ENCODE data around the gene KIF21A.

Gene KIF21A

DNA sequence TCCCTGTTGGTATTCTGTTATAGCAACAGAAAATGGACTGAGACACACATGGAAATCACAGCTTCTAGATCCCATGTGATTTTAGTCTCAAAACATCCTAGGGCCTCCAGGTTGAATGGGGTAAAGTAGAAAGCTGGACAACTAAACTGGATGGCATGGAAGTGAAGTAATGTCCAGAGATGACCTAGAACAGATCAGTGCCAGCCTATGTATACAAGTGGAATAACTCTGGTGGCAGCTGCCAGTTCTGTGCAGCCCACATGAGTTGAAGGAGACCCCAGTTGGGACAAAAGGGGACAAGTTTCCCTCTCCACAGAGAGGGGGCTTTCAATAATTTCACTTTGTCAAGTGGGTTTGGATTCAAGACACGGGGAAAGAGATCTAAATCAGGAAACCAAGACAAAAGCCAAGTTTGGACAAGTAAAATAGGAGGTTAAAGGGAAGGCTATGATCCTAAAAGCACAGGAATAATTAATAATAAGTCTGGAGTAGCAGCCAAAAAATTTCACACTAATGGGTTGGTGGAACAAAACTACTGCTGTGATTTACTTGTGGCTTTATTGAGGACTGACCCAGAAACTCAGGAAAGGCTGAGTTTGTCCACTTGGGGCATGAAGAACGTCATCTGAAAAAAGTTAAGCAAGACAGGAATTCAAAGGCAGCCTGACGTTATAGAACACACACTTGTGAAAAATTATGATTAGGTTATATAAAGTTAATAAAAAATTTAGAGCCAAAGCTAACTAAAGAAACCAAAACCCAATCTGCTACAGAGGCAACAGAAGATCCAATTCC lies 11.7 kb downstream of the KIF21A start:
- no peak for DNase-seq

- DNase-seq: no peak
These were observed 13.1 kb downstream of the KIF21A start for GRCh38 chr12:39429809-39430208.

DNA sequence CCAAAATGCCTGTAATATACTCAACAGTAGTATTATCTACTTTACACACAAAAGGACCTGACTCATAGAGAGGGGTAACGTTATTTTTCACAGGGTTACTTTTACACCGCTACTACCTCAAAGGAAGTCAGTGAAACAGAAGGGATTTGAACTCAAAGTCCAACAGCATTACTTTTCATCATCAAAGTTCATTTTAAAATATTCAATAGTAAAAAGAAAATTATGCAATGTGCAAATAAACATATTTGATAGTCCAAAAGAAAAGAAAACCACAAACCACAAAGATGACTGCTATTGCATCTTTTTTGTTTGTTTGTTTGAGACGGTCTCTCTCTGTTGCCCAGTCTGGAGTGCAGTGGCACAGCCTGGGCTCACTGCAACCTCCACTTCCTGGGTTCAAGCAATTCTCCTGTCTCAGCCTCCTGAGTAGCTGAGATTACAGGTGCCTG lies 15.5 kb downstream of the KIF21A start:
- DNase-seq: no peak

DNA sequence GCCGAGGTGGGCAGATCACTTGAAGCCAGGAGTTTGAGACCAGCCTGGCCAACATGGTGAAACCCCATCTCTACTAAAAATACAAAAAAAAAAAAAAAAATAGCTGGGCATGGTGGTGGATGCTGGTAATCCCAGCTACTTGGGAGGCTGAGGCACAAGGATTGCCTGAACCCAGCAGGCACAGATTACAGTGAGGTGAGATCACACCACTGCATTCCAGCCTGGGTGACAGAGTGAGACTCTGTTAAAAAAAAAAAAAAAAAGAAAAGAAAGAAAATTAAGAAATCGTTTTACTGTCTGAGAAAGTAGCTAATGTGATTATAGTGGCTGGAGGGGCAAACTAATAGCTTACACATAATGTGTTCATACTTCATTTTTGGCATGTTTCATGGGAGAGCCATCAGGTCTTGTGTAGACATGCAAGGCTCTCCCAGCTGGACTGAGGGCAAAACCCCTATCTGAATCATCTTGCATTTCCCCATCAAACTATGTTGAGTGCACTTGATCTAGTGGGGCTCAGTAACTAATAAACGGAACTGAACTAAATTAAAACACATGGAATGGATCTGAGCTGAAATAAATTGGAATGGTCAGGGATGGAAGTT lies 16.2 kb downstream of the KIF21A start:
- DNase-seq: no peak

GRCh38 chr12:39420043-39420442 lies 22.9 kb downstream of the KIF21A start:
- DNase-seq: no peak

GRCh38 chr12:39419471-39419870 lies 23.4 kb downstream of the KIF21A start:
- no peak for DNase-seq

DNA sequence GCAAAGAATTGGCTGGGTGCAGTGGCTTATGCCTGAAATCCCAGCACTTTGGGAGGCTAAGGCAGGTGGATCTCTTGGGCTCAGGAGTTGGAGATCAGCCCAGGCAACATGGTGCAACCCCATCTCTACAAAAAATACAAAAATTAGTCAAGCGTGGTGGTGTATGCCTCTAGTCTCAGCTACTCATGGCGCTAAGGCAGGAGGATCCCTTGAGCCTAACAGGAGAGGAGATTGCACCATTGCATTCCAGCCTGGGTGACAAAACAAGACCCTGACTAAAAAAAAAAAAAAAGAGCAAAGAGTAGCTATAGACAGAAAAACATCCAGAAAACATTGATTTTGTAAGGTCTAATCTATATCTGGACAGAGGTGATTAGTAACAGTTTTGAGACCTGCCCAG lies 25.0 kb downstream of the KIF21A start:
- no peak for DNase-seq

DNA sequence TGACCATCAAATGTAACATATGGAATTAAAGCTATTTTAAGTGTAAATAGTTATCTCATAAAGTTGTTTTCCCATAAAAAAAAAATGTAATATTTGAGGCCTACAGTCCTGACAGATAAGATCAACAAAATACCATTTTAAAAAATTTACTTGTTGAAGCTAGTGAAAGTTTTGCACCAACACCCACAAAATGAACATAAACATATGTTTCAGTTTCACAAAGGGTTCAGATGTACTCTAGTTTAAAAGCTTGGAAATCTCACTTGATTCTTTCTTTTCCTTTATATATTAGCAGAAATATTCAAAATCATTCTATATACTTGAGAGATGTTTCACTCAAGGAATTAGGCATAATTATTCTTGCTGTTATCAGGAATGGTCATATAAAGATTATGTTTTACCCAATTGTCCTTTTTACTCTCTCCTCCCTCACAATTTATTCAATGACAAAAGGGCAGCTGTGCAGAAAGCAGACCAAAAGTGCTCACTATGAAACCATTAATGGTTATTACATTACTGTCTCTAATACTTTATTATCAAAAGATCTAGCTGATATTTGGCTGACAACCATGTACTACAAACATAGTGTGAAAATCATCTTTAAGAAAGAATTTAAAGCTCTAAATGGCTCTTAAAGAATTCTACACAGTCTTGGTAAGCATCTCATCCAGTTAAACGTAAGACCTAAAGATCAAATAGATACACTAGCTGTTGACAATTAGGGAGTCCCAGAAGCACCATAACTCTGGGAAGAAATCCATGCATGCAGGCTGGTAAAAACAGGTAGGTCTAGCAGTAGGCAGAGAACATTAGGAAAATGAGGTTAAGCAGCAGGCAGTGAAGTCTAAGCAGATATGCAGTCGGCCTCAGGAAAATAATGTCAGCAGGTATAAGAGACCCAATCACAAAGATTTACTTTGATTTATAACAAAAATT lies 28.8 kb downstream of the KIF21A start:
- no peak for DNase-seq

DNA sequence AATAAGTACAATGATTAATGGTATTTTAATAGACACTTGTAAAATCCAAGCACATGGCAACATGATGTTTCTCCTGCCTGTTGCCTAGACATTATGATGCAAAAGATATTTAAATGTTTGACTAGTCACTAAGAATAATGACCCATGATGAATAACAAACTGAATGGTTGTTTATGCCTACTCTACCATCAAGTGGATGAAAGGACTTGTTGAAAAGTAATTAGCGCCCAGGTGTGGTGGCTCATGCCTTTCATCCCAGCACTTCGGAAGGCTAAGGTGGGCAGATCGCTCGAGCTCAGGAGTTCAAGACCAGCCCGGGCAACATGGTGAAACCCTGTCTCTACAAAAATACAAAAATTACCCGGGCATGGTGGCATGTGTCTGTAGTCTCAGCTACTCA lies 30.7 kb downstream of the KIF21A start:
- DNase-seq: no peak

DNA sequence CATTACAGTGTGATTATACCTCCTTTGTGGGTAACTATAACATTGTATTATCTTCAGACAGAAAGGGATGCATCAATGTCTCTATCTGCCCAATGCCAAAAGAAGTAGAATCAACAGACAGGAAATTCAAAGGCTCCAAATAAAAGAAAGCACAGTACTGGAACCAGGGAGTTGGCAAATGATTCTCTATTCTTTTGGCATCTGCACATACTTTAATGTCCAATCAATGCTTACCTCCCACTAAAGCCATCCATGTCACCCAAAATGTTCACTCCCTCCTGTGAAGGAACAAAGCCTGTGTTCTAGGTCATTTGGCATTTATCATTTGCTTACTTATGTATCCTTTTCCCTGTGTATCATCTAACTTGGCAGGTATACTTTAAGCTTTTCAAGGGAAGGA lies 36.7 kb downstream of the KIF21A start:
- DNase-seq: no peak

DNA sequence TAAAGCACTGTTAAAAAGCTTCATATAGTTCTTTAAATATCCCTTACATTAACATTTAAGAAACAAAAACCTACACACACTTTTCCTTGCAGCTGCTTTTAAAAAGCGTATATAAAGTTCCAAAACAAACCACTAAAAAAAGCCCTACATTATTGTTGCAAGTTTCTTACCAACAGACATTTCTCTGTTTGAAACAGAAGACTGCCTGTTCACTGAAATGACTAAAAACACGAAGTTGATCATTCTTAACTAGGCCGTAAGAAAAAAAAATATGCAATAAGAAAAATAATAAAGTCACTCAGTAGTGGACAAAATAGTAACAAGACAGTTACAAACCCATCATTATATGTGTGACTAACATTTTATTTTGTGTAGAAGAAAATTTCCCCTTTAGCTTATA lies 37.3 kb downstream of the KIF21A start:
- DNase-seq: no peak

GRCh38 chr12:39404000-39404399 lies 38.9 kb downstream of the KIF21A start:
- no peak for DNase-seq

- no peak for DNase-seq
These were observed 39.5 kb downstream of the KIF21A start for GRCh38 chr12:39403376-39403775.

GRCh38 chr12:39402922-39403321 lies 40.0 kb downstream of the KIF21A start:
- DNase-seq: no peak

GRCh38 chr12:39401459-39401858 lies 41.5 kb downstream of the KIF21A start:
- no peak for DNase-seq

DNA sequence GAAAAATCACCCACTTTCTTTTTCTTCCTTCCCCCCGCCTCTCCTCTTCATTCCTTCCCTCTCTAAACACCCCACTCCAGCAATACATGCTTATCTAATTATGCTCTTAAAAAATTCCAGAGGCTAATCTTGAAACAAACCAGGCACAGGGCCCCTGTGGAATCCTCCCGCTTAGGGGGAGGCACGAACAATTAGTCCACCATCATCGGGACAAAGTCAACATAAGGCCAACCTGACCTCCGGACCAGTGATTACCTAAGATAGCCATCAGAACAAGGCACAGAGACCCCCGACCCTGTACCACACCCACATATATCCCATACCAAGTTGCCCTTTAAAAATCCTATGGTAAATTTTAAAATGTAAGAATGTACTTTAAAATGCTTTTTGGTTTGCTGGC lies 47.1 kb downstream of the KIF21A start:
- DNase-seq: no peak

DNA sequence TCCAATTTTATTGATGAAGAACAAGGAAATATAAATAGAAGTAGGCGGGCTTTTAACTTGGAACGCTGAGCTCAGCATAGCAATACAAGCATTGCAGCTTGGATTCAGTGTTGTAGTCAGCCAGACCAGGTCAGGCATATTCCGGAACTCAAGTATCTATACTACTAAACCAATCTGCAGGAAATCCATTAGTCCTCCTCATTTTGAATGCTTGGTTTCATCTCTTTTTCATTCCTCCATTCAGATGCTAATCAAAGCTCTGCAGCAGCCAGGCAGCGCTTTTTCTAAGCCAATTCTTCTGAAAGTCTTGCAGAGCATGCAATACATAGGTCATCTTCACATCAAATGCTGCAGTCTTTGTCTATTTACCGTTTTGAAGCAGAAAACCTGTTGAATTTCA lies 49.0 kb downstream of the KIF21A start:
- DNase-seq: no peak

DNA sequence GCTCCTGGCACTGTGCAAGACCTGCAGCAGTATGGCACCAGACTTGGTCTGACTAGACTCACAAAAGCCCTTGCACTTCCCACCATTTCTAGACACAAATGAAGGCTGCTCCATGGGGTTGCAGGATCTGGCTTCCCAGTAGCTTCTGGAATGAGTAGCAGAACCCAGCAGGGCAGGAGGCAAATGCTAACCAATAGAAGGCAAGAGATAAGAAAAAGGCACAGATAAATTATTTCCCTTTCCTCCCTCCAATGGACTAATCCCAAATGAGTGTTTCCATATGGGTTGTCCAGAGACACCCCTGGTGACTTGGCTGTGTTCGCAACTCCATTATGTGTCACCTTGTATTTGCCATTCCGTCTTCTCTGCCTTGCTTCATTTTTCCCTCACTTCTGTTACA lies 49.7 kb downstream of the KIF21A start:
- no peak for DNase-seq

DNA sequence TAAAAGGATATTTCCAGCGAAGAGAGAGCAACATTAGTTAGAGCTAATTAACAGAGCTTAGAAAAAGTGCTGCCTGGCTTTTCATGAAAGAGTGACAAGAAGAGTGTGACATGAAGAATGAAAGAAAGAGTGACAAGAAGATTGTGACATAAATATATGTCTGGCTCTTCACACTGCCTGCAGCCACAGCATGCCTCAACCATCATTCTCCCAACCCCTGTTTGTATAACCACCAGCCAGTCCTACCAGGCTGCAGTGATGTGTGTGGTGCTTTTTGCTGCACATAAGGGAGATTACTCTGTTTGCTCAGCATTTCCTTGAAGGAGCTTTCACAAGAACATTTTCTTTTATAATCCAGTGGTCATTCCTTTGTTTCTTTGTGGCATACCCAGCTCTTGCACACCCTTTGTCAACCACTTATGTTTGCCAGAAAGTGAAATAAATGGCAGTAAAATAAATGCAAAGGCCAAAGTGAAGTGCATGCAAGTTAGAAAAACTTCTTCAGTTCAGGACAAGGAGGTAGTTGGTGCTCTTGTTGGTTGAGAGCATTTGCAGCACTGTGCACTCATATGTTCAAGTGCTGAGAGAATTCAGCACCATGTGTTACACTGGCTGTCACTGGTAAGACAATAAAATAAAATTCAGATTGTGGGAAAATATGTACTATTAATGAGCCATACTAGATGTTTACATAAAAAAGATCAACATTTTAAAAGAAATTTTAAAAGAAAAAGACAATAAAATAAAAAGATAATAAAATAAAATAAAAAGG lies 50.6 kb downstream of the KIF21A start:
- no peak for DNase-seq

DNA sequence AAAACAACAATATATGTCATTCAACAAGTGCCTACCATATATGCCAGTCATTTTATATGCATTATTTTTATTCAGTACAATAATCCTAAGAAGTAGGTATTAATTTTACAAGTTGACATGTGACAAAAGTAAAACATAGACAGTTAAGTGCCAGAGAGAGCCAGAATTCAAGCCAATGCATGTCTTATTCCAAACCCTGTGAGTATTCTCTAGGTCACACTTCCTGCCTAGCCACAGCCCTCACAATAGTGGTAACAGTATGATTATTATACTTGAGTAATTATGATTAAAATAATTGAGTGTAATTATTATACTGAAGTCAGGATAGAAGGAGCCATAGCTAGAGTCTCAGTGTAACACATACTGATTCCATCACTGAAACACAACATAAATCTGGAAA lies 52.2 kb downstream of the KIF21A start:
- DNase-seq: no peak

GRCh38 chr12:39389399-39390150 lies 53.3 kb downstream of the KIF21A start:
- DNase-seq: no peak

DNA sequence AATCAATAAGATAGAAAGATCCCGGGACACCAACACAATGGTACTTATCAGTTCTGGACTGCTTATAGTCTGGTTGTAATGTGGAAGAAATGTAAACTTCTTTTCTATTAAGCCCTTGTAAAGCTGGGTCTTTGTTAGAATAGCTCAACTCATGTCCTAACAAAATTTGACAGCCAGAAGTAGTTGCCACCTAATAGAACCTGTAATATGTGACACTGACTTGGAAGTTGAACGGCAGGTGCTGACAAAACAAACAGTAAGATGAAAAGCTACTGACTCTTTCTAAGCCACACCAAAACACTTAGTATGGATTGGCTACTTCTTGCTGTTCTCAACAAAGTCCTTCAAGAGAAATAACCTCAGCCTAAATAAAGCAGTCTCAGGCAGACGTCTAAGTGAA lies 56.6 kb downstream of the KIF21A start:
- no peak for DNase-seq

Data from NCI-H2171 treated with DMSO at 0.1 percent for 48 hours (cell line).